Hematopoietic multipotent progenitor cell treated with erythropoietin and hydrocortisone succinate and interleukin-3 and kit ligand, for 4 days (in vitro differentiated cells): ENCODE results near the gene MPHOSPH10.
"Not testable (repeated sequence)": the region's sequence is repeated elsewhere in the genome, so short reads cannot be mapped to it uniquely, and the experiment has no call there.

ENCODE experiments used
- DNase-seq: peaks from one replicate; pipeline ENCODE4 v3.0.0-alpha.2; 2015

Gene MPHOSPH10

GRCh38 chr2:71174207-71174606 lies 43.8 kb downstream of the MPHOSPH10 start:
- DNase-seq = no peak

- not testable (repeated sequence) for DNase-seq
Observed at GRCh38 chr2:71178836-71179235, 48.4 kb downstream of the MPHOSPH10 start.

- no peak for DNase-seq
Observed at GRCh38 chr2:71181316-71181715, 50.9 kb downstream of the MPHOSPH10 start.

GRCh38 chr2:71183306-71184115 lies 53.1 kb downstream of the MPHOSPH10 start:
- peak; percentile 34 for DNase-seq

GRCh38 chr2:71186973-71187372 lies 56.5 kb downstream of the MPHOSPH10 start:
- DNase-seq = no peak

GRCh38 chr2:71187589-71187988 lies 57.2 kb downstream of the MPHOSPH10 start:
- no peak for DNase-seq

GRCh38 chr2:71190656-71191569 lies 60.5 kb downstream of the MPHOSPH10 start:
- peak; percentile 47 for DNase-seq

- DNase-seq = no peak
Observed at GRCh38 chr2:71191570-71191943, 61.1 kb downstream of the MPHOSPH10 start.
